NCI-H146 (cell line): ENCODE results near the gene RAD51C.
A peak's percentile ranks its signal among the peaks of the same experiment; 100 is the strongest.
"Not testable (repeated sequence)": the region's sequence is repeated elsewhere in the genome, so short reads cannot be mapped to it uniquely, and the experiment has no call there.

Source experiments
- DNase-seq: peaks from one replicate; lab custom pipeline; 2025; lab: John Stamatoyannopoulos, UW

The RAD51C gene

GRCh38 chr17:58684003-58684402, 8.4 kb upstream of the RAD51C start:
- DNase-seq = no peak

- not testable (repeated sequence) for DNase-seq
Observed at GRCh38 chr17:58684462-58684861, 7.9 kb upstream of the RAD51C start.

- no peak for DNase-seq
Observed at GRCh38 chr17:58686980-58687379, 5.4 kb upstream of the RAD51C start.

GRCh38 chr17:58688521-58688920, 3.9 kb upstream of the RAD51C start:
- DNase-seq = no peak

GRCh38 chr17:58690033-58690432, 2.4 kb upstream of the RAD51C start:
- DNase-seq = not testable (repeated sequence)

GRCh38 chr17:58691701-58692238, 632 bp upstream of the RAD51C start, which contains the start of gene TEX14:
TSS of gene TEX14 (minus strand) at chr17:58692045. CDS start at chr17:58652001, 40,044 bp downstream.
- no peak for DNase-seq

GRCh38 chr17:58693208-58693607, 806 bp downstream of the RAD51C start:
- DNase-seq = no peak

GRCh38 chr17:58693751-58694150, 1.3 kb downstream of the RAD51C start:
- no peak for DNase-seq

- DNase-seq = no peak
Observed at GRCh38 chr17:58694302-58694701, 1.9 kb downstream of the RAD51C start.

- DNase-seq = no peak
Observed at GRCh38 chr17:58694826-58695225, 2.4 kb downstream of the RAD51C start.

- no peak for DNase-seq
Observed at GRCh38 chr17:58699771-58700170, 7.4 kb downstream of the RAD51C start.

GRCh38 chr17:58702045-58702476, 9.7 kb downstream of the RAD51C start:
- DNase-seq = no peak

- DNase-seq = no peak
Observed at GRCh38 chr17:58702708-58703107, 10.3 kb downstream of the RAD51C start.

GRCh38 chr17:58703137-58703915, 10.9 kb downstream of the RAD51C start:
- DNase-seq = no peak

GRCh38 chr17:58703916-58704286, 11.5 kb downstream of the RAD51C start:
- no peak for DNase-seq

GRCh38 chr17:58706351-58707140, 14.1 kb downstream of the RAD51C start:
- no peak for DNase-seq

- peak; percentile 68 for DNase-seq
Observed at GRCh38 chr17:58710948-58711552, 18.6 kb downstream of the RAD51C start.

GRCh38 chr17:58722274-58722673, 29.9 kb downstream of the RAD51C start:
- DNase-seq = no peak

GRCh38 chr17:58722696-58723095, 30.3 kb downstream of the RAD51C start:
- no peak for DNase-seq

- DNase-seq = no peak
Observed at GRCh38 chr17:58728798-58729197, 36.4 kb downstream of the RAD51C start.

- no peak for DNase-seq
Observed at GRCh38 chr17:58730937-58731336, 38.5 kb downstream of the RAD51C start.

GRCh38 chr17:58734040-58734439, 41.6 kb downstream of the RAD51C start:
- DNase-seq = no peak
